ENCODE results near the gene SUMO4. TPM values are rescaled to one million over a fixed set of nuclear protein-coding genes. Genes with fewer than 3 reads are reported as not detected.

Gene SUMO4
- total RNA-seq, 4 donors from 2014 or later = 3.3 to 6.7 (median 5.2) TPM

- TF ChIP-seq CTCF (IDR thresholded peaks at IDR 0.05; ENCODE audit: low read depth) = no peak
These were observed 36.9 kb upstream of the SUMO4 start for GRCh38 chr6:149363154-149363553.

- TF ChIP-seq CTCF (IDR thresholded peaks at IDR 0.05; ENCODE audit: low read depth) = no peak
These were observed 35.5 kb upstream of the SUMO4 start for GRCh38 chr6:149364557-149364956.

- TF ChIP-seq CTCF (IDR thresholded peaks at IDR 0.05; ENCODE audit: low read depth) = no peak
These were observed 34.9 kb upstream of the SUMO4 start for GRCh38 chr6:149365197-149365596.

DNA sequence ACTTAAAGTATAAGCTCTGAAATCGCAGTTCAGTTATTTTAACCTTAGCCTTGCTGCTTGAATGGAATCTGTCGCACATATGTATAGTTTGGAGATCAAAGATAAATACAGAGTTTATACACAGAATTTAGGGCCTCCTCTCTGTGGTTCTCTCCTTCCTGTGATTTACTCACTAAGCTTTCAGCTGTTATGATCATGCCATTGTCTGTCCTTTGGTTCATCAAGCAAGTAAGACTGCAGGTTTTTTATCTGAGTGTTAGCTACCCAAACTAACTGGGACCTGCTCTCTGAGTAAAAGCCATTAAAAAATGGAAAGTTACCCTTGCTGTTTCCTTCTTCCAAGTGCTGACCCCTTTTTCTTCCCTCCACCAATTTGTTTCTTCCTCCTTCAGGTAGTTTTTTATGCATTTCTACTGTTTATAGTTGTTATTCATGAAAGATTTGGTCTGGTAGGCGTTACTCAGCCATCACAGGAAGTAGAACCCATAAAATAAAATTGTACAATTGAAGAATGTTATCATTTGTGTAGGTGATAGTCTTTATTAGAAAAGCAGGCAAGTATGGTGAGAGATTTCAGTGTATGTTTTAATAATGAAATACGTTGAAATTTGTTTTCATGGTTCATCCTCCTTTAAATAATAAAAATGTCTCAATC, 33.7 kb upstream of the SUMO4 start:
- no peak for TF ChIP-seq CTCF (IDR thresholded peaks at IDR 0.05; ENCODE audit: low read depth)

DNA sequence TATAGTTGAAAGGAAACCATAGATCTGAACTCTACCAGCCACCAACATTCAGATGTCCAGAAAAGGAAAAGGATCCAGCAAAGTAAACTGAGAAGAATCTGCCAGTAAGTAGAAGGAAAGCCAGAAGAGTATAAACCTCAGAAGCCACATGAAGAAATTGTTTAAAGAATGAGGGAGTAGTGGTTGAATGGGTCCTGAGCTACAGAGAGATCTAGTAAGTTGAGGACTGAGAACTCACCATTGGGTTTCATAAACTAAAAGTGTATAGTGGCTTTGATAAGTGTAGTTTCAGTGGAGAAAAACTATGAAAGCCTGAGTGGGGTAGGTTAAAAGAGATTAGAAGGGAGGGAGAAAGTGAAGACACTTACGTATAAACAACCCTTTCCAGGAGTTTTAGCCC, 32.0 kb upstream of the SUMO4 start:
- TF ChIP-seq CTCF (IDR thresholded peaks at IDR 0.05; ENCODE audit: low read depth) = no peak

DNA sequence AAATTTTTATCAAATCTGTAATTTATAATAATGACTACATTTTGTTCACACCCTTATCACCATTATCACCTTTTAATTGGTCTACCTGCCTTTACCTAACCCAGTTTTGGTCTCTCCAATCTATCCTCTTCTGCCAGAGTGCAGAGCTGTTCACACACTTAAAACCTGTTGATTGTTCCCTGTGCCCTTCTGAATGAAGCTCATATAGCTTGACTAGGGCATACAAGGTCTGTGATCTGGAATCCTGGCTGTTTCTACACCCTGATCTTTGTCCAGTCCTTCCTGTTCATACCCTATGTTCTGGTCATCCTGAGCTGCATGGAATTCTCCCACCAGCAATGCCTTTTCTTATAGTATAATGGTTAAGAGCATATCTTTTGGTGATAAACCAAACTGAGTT, 28.9 kb upstream of the SUMO4 start:
- TF ChIP-seq CTCF (IDR thresholded peaks at IDR 0.05; ENCODE audit: low read depth) = no peak

- TF ChIP-seq CTCF (IDR thresholded peaks at IDR 0.05; ENCODE audit: low read depth) = no peak
These were observed 28.0 kb upstream of the SUMO4 start for GRCh38 chr6:149372062-149372461.

Data from subcutaneous adipose tissue (tissue), 4 donors.